GM12875 (cell line): Measurements from ENCODE around the gene TRDN.

Experiments
- H3K4me3 ChIP-seq: one replicate; pipeline ENCODE4 v1.5.1; 2011; ENCODE audit warnings: low read depth, low read length, control low read depth
- CTCF ChIP-seq: IDR thresholded peaks from 2 replicates; pipeline ENCODE4 v1.5.1; 2011; ENCODE audit warnings: low read depth, mild to moderate bottlenecking, control low read depth, inconsistent platforms, low read length, moderate library complexity, borderline replicate concordance; ENCODE audit not compliant: insufficient read depth

Gene TRDN

DNA sequence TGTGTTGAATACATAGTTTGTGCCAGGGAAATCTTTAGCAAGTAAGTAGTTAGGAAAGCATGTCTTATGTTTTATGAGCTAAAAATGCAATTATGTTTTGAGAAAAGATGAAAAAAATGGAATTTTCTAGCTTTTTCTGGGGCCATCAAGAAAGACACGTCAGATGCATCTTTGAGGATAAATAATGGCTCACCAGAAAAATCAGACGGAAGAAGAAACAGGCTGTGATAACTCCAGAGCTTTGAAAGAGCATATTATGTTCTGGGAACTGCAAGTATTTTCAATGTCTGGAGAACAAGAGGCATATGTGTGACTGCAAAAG lies 467.0 kb downstream of the TRDN start:
- H3K4me3 ChIP-seq: no peak overlapping the region
- TF ChIP-seq CTCF: no peak

GRCh38 chr6:123168892-123169773 lies 467.6 kb downstream of the TRDN start:
- TF ChIP-seq CTCF: no peak
- H3K4me3 ChIP-seq: no peak overlapping the region

DNA sequence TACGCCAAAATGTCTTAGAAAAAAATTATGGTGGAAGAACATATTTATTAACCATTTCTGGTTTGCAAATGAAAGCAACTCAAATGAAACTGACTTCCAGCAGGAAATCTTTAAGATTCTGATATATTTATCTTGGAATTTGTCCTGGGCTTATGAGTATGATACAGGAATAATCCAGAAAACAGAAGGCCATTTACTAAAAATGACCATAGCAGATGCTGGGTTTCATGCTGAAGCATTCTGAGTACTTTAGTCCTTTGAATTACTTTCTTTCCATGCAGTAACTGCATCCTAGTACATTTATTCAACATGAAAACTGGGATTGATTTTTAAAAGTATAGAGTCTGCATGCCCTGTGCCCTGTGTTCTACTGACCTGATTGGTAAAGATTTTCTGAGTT lies 468.3 kb downstream of the TRDN start:
- TF ChIP-seq CTCF: no peak
- no peak overlapping the region for H3K4me3 ChIP-seq
